Thoracic aorta (tissue), 2 donors: ENCODE data around the gene ABCB1. TPM values are rescaled to one million over a fixed set of nuclear protein-coding genes. Genes with fewer than 3 reads are reported as not detected.

Source experiments
- ATAC-seq: fragments of 150-250 bp; one replicate; pipeline ENCODE4 v1.8.0; 2017; ENCODE audit warnings: low read depth; ENCODE audit not compliant: insufficient number of reproducible peaks, low FRiP score
- DNase-seq: peaks from one replicate; pipeline ENCODE4 v3.0.0-alpha.2; 2020; ENCODE audit warnings: low spot score
- H3K27ac ChIP-seq, 2 donors: fragments of 200-600 bp; sonication (generic); 1 replicate in 1 of 2; 2 replicates in 1 of 2; pipeline ENCODE4 v1.5.1; 2016; ENCODE audit warnings: mild to moderate bottlenecking in 2 of 2, moderate library complexity in 2 of 2
- H3K27me3 ChIP-seq: fragments of 200-600 bp; sonication (generic); replicated peaks from 2 replicates; pipeline ENCODE4 v1.6.0; 2016; ENCODE audit warnings: mild to moderate bottlenecking; ENCODE audit not compliant: insufficient read depth
- H3K36me3 ChIP-seq: fragments of 200-600 bp; sonication (generic); one replicate; pipeline ENCODE4 v1.5.1; 2016
- H3K4me1 ChIP-seq, 2 donors: fragments of 200-600 bp; sonication (generic); 1 replicate in 1 of 2; 2 replicates in 1 of 2; pipeline versions ENCODE4 v1.5.1 to v1.6.0; 2016; ENCODE audit warnings: low read depth in 2 of 2, mild to moderate bottlenecking in 1 of 2; ENCODE audit not compliant: control insufficient read depth in 1 of 2
- H3K4me3 ChIP-seq: fragments of 200-600 bp; sonication (generic); 2 replicates; pipeline ENCODE4 v1.5.1; 2016; ENCODE audit warnings: mild to moderate bottlenecking
- H3K9me3 ChIP-seq: fragments of 200-600 bp; sonication (generic); 2 replicates; pipeline ENCODE4 v1.5.1; 2016
- total RNA-seq, 2 donors: library from RNA; depleted of rRNA; stranded (reverse); fragments of >200 nt; gene quantifications; one replicate each; pipeline versions ENCODE4 v1.1.0 to v1.2.3, GENCODE V29; 2016
- TF ChIP-seq, protein P1 (sequence below): fragments of 200-600 bp; sonication (generic); IDR thresholded peaks from one replicate; pipeline ENCODE4 v1.5.1; 2019; ENCODE audit warnings: antibody characterized with exemption

The ABCB1 gene
- total RNA-seq, 2 donors from 2014 or later, result 1.4 to 10.6 TPM

DNA sequence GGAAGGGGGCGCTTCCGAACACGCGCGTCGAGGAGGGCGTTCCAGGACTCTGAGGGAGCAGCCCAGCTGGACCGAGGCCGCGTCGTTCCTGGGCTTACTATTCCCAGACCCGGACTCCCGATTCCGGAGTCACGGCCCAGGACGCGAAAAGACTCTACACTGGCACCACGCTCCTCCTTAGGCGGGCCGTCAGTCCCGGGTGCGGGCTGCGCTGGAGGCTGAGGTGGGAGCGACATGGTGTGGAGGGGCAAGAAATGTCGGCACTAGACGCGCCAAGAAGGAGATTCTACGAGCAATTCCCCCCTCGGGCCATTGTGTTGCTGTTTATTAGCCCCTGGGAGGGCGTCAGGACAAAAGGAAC, 26.9 kb upstream of the ABCB1 start:
- Histone ChIP-seq H3K27ac (no peak overlapping the region), H3K9me3 (no peaks in the 10 kb centered on the region), H3K36me3 (no peaks in the 10 kb centered on the region), H3K27me3 (no peaks in the 10 kb centered on the region), H3K4me1 (peaks cover 9 to 13% of the 10 kb centered on the region in 2 donors), H3K4me3 (peak overlapping the region; percentile 82)
- DNase-seq, result no peak
- TF ChIP-seq, protein P1, sequence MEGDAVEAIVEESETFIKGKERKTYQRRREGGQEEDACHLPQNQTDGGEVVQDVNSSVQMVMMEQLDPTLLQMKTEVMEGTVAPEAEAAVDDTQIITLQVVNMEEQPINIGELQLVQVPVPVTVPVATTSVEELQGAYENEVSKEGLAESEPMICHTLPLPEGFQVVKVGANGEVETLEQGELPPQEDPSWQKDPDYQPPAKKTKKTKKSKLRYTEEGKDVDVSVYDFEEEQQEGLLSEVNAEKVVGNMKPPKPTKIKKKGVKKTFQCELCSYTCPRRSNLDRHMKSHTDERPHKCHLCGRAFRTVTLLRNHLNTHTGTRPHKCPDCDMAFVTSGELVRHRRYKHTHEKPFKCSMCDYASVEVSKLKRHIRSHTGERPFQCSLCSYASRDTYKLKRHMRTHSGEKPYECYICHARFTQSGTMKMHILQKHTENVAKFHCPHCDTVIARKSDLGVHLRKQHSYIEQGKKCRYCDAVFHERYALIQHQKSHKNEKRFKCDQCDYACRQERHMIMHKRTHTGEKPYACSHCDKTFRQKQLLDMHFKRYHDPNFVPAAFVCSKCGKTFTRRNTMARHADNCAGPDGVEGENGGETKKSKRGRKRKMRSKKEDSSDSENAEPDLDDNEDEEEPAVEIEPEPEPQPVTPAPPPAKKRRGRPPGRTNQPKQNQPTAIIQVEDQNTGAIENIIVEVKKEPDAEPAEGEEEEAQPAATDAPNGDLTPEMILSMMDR, result no peak
- no peak for ATAC-seq

DNA sequence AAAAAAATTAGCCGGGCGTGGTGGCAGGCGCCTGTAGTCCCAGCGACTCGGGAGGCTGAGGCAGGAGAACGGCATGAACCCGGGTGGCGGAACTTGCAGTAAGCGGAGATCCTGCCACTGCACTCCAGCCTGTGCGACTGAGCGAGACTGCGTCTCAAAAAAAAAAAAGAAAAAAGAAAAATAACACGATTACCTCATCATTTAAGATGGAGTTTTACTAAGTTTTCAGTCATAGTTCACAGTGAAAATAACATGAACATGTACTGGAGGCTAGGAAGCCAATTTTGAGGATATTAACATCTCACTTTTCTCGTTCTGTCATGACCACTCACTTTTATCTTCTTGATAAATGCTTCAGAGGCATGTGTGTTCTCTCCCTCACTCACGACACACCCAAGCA, 24.4 kb upstream of the ABCB1 start:
- no peaks in the 10 kb centered on the region for H3K9me3 ChIP-seq
- H3K4me1 ChIP-seq, result peaks cover 9 to 13% of the 10 kb centered on the region in 2 donors
- H3K4me3 ChIP-seq, result no peak overlapping the region
- no peaks in the 10 kb centered on the region for H3K27me3 ChIP-seq
- no peak for DNase-seq
- TF ChIP-seq, protein P1, result no peak
- H3K36me3 ChIP-seq, result no peaks in the 10 kb centered on the region
- ATAC-seq, result no peak
- H3K27ac ChIP-seq, result no peak overlapping the region

DNA sequence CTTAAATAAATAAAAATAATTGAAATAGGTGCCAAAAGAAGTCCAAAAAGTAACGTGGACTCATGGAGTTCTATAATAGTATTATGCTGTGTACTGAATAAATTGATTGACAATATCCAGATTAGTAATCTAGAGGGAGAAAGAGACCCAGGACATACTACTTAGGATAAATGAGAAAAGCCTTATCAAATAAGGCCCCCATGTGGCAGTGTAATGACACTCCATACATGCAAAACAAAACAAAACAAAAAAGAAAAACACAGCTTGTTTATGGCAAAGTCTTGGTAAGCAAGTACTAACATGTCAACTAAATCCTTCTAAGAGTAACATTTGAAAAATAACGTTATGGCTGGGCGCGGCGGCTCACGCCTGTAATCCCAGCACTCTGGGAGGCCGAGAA, 23.9 kb upstream of the ABCB1 start:
- Histone ChIP-seq H3K27me3 (no peaks in the 10 kb centered on the region), H3K4me3 (no peak overlapping the region), H3K9me3 (no peaks in the 10 kb centered on the region), H3K27ac (no peak overlapping the region), H3K36me3 (no peaks in the 10 kb centered on the region), H3K4me1 (peaks cover 9 to 13% of the 10 kb centered on the region in 2 donors)
- no peak for DNase-seq
- ATAC-seq, result no peak
- TF ChIP-seq, protein P1, result no peak

DNA sequence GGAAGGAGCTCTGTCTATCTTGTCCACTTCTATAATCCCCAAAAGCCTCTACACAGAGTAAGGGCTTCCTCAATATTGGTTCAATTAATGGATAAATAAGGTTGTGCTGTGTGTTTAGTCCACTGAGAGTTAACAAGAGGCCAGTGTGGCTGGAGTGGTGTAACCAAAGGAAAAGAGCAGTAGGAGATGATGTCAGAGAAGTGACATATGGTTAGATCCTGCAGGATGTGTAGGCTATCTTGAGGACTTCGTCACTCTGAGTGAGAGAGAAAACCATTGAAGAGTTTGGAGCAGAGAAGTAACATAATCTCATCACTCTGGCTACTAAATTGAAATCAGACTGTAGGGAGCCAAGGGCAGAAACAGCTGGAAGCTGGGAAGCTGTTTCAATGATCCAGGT, 14.5 kb upstream of the ABCB1 start:
- TF ChIP-seq, protein P1, result no peak
- no peak overlapping the region for H3K4me3 ChIP-seq
- H3K4me1 ChIP-seq, result no peaks in the 10 kb centered on the region
- ATAC-seq, result no peak
- H3K36me3 ChIP-seq, result no peaks in the 10 kb centered on the region
- no peak for DNase-seq
- H3K9me3 ChIP-seq, result no peaks in the 10 kb centered on the region
- H3K27ac ChIP-seq, result no peak overlapping the region
- no peaks in the 10 kb centered on the region for H3K27me3 ChIP-seq

DNA sequence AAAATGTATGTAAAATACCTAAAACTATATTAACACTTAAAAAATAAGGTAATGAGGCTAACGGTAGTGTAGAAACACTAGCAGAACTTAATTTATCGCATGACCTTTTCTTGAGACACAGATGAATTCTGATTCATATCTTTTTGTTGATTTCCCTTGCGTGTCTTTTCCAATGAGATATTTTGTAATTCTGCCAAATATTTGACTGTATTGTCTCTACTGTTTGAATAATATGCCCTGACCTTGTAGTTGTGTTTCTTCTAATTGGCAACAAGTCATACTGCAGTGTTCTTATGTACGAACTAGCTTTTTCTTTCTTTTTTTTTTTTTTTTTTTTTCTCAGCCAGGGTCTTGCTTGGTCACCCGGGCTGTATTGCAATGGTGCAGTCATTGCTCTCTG, 9.2 kb upstream of the ABCB1 start:
- TF ChIP-seq, protein P1, result no peak

More for the DNA sequence above, 9.2 kb upstream of the ABCB1 start:
- no peak overlapping the region for H3K4me3 ChIP-seq
- H3K9me3 ChIP-seq, result no peaks in the 10 kb centered on the region
- H3K4me1 ChIP-seq, result peaks cover 0 to 6% of the 10 kb centered on the region in 2 donors
- ATAC-seq (no peak), DNase-seq (no peak)
- no peaks in the 10 kb centered on the region for H3K27me3 ChIP-seq
- no peak overlapping the region for H3K27ac ChIP-seq
- H3K36me3 ChIP-seq, result no peaks in the 10 kb centered on the region
